Tibial artery (tissue), 4 donors: ENCODE data around the gene SOX13.
"Not testable (repeated sequence)": the region's sequence is repeated elsewhere in the genome, so short reads cannot be mapped to it uniquely, and the experiment has no call there.

Experiments
- DNase-seq, 2 donors: peaks; one replicate each; pipeline ENCODE4 v3.0.0-alpha.2; 2019
- H3K27ac ChIP-seq, 2 donors: fragments of 200-600 bp; sonication (generic) in 1 of 2; 1 replicate in 1 of 2; 2 replicates in 1 of 2; pipeline ENCODE4 v1.5.1; 2018 to 2019; ENCODE audit warnings: mild to moderate bottlenecking in 1 of 2
- H3K27me3 ChIP-seq, 2 donors: fragments of 200-600 bp; sonication (generic) in 1 of 2; one replicate each; pipeline versions ENCODE4 v1.5.1 to v1.6.0; 2016 to 2019
- H3K36me3 ChIP-seq, 3 donors: fragments of 200-600 bp; sonication (generic) in 2 of 3; one replicate each; pipeline ENCODE4 v1.5.1; 2016 to 2019; ENCODE audit warnings: mild to moderate bottlenecking in 2 of 3
- H3K4me1 ChIP-seq, 4 donors: fragments of 200-600 bp; sonication (generic) in 2 of 4; 1 replicate in 3 of 4; 2 replicates in 1 of 4; pipeline ENCODE4 v1.5.1; 2016 to 2019
- H3K4me3 ChIP-seq, 2 donors: fragments of 200-600 bp; sonication (generic) in 1 of 2; 1 replicate in 1 of 2; 2 replicates in 1 of 2; pipeline ENCODE4 v1.5.1; 2018 to 2019; ENCODE audit warnings: mild to moderate bottlenecking in 2 of 2
- H3K9me3 ChIP-seq, 3 donors: fragments of 200-600 bp; sonication (generic) in 1 of 3; one replicate each; pipeline ENCODE4 v1.5.1; 2016 to 2019
- CTCF ChIP-seq, 2 experiments: fragments of 200-600 bp in 1 of 2; fragments of 450-650 bp in 1 of 2; IDR thresholded peaks; one replicate each; pipeline ENCODE4 v1.5.1; 2017 to 2019; ENCODE audit warnings: antibody characterized with exemption in 2 of 2, mild to moderate bottlenecking in 1 of 2, moderate library complexity in 1 of 2
- intact Hi-C: fragments of 100-400 bp; cut with DNase I; formaldehyde crosslinking; loops from one replicate; pipeline ENCODE4 v1.15.0; 2023; ENCODE audit warnings: low total_unique reads

Gene SOX13

DNA sequence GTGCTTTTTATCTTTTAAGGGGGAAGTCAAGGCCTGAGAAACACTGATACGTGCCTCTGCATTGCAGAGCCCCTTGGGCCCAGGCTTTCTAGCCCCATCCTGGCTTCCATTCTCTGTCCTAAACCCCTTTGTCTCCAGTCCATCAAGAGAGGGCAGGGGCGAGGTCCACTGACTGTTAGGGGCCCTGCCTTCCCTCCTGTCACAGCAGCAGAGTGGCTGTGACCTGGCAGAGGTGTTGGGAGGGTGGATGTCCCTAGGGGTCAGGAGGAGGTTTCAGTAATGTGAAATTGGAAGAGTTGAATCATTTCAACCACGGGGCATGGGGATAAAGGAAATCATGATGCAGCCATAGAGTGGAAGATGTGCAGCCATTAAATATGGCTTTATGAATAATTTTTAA, 24.0 kb downstream of the SOX13 start:
- peaks cover 0 to 76% (median 51%) of the 10 kb centered on the region in 4 donors for H3K4me1 ChIP-seq

GRCh38 chr1:204098683-204099082, 25.8 kb downstream of the SOX13 start:
- DNase-seq, result no peak
- TF ChIP-seq CTCF (IDR thresholded peaks at IDR 0.05), result no peak
- no peak overlapping the region for H3K4me3 ChIP-seq
- H3K9me3 ChIP-seq, result no peaks in the 10 kb centered on the region
- no peak overlapping the region for H3K27ac ChIP-seq
- intact Hi-C loops, result no loop called here
- no peaks in the 10 kb centered on the region for H3K36me3 ChIP-seq
- peaks cover 3 to 76% (median 54%) of the 10 kb centered on the region in 4 donors for H3K4me1 ChIP-seq
- H3K27me3 ChIP-seq, result no peaks in the 10 kb centered on the region

More for the DNA sequence above, 24.0 kb downstream of the SOX13 start:
- no peaks in the 10 kb centered on the region for H3K9me3 ChIP-seq
- H3K36me3 ChIP-seq, result no peaks in the 10 kb centered on the region
- no peak overlapping the region for H3K4me3 ChIP-seq
- no peak for DNase-seq
- no peak for TF ChIP-seq CTCF (IDR thresholded peaks at IDR 0.05)
- intact Hi-C loops, result no loop called here
- H3K27me3 ChIP-seq, result no peaks in the 10 kb centered on the region
- H3K27ac ChIP-seq, result no peak overlapping the region

GRCh38 chr1:204099754-204100153, 26.8 kb downstream of the SOX13 start:
- peaks cover 3 to 76% (median 54%) of the 10 kb centered on the region in 4 donors for H3K4me1 ChIP-seq
- H3K36me3 ChIP-seq, H3K27ac ChIP-seq, H3K27me3 ChIP-seq, H3K9me3 ChIP-seq, DNase-seq, H3K4me3 ChIP-seq, intact Hi-C loops: not testable (repeated sequence)

DNA sequence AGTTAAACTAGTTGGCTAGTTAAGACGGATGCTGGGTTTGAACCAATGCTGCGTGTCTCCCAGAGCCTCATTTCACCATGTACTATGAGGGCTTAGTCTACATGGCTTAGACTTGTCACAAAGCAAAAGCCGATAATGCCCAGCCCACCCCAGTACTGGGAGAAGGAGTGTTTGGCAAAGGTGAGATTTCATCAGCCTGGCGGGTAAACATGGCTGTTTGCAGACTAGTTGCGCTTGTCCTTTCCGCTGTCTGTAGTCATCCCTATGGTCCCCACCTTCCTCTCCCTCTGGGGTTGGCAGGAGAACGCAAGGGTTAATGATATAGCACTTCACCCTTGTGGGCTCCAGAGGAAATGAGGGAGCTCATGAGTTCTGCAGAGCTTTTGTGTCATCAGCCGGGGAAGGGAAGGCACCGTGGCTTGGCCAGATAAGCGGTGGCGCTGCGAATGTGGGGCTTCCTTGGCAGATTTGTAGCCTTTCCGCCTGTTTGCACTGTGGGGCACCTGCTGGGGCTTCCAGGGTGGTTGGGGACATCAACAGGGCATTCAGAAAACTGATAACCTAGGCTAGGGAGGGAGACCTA, 29.2 kb downstream of the SOX13 start:
- peaks cover 3 to 74% (median 55%) of the 10 kb centered on the region in 4 donors for H3K4me1 ChIP-seq
- no peak for DNase-seq
- TF ChIP-seq CTCF (IDR thresholded peaks at IDR 0.05), result no peak
- H3K36me3 ChIP-seq, result no peaks in the 10 kb centered on the region
- H3K27me3 ChIP-seq, result no peaks in the 10 kb centered on the region
- H3K4me3 ChIP-seq, result no peak overlapping the region
- no peak overlapping the region for H3K27ac ChIP-seq
- no peaks in the 10 kb centered on the region for H3K9me3 ChIP-seq
- intact Hi-C loops, result no loop called here

GRCh38 chr1:204102739-204103430, 30.0 kb downstream of the SOX13 start:
- H3K27me3 ChIP-seq, result no peaks in the 10 kb centered on the region
- TF ChIP-seq CTCF (IDR thresholded peaks at IDR 0.05), result no peak
- peaks cover 3 to 80% (median 58%) of the 10 kb centered on the region in 4 donors for H3K4me1 ChIP-seq
- no peak overlapping the region for H3K4me3 ChIP-seq
- DNase-seq, result no peak
- H3K9me3 ChIP-seq, result no peaks in the 10 kb centered on the region
- no peak overlapping the region for H3K27ac ChIP-seq
- no peaks in the 10 kb centered on the region for H3K36me3 ChIP-seq
- intact Hi-C loops, result no loop called here

GRCh38 chr1:204103431-204103741, 30.5 kb downstream of the SOX13 start:
- H3K36me3 ChIP-seq, result no peaks in the 10 kb centered on the region
- H3K4me3 ChIP-seq, result no peak overlapping the region
- H3K27me3 ChIP-seq, result no peaks in the 10 kb centered on the region
- intact Hi-C loops, result no loop called here
- peak overlapping the region in 1 of 2 donors; percentile 13 for H3K27ac ChIP-seq
- DNase-seq, result no peak
- no peak for TF ChIP-seq CTCF (IDR thresholded peaks at IDR 0.05)
- H3K4me1 ChIP-seq, result peaks cover 3 to 85% (median 62%) of the 10 kb centered on the region in 4 donors
- H3K9me3 ChIP-seq, result no peaks in the 10 kb centered on the region
